NCI-H526 treated with DMSO at 0.1 percent for 48 hours (cell line): ENCODE data around the gene LARP1.

Experiments used
- DNase-seq: peaks from one replicate; lab custom pipeline; 2025; lab: John Stamatoyannopoulos, UW

Gene LARP1

GRCh38 chr5:154762700-154763099 lies 7.5 kb downstream of the LARP1 start:
- DNase-seq = no peak

- no peak for DNase-seq
Observed at GRCh38 chr5:154764967-154765366, 9.8 kb downstream of the LARP1 start.

GRCh38 chr5:154765396-154765925 lies 10.3 kb downstream of the LARP1 start:
- no peak for DNase-seq

- DNase-seq = no peak
Observed at GRCh38 chr5:154766558-154767281, 11.5 kb downstream of the LARP1 start.

GRCh38 chr5:154767576-154767975 lies 12.4 kb downstream of the LARP1 start:
- no peak for DNase-seq

- DNase-seq = no peak
Observed at GRCh38 chr5:154768207-154768606, 13.0 kb downstream of the LARP1 start.

- no peak for DNase-seq
Observed at GRCh38 chr5:154770111-154770510, 14.9 kb downstream of the LARP1 start.

- DNase-seq = no peak
Observed at GRCh38 chr5:154771383-154771901, 16.3 kb downstream of the LARP1 start.

GRCh38 chr5:154773326-154773725 lies 18.1 kb downstream of the LARP1 start:
- DNase-seq = no peak

- no peak for DNase-seq
Observed at GRCh38 chr5:154776167-154776566, 21.0 kb downstream of the LARP1 start.

GRCh38 chr5:154778534-154778933 lies 23.4 kb downstream of the LARP1 start:
- DNase-seq = no peak

GRCh38 chr5:154779105-154779504 lies 23.9 kb downstream of the LARP1 start:
- no peak for DNase-seq

GRCh38 chr5:154780128-154780527 lies 25.0 kb downstream of the LARP1 start:
- no peak for DNase-seq

GRCh38 chr5:154782326-154782725 lies 27.1 kb downstream of the LARP1 start:
- DNase-seq = no peak

GRCh38 chr5:154782812-154783592 lies 27.8 kb downstream of the LARP1 start:
- no peak for DNase-seq

- no peak for DNase-seq
Observed at GRCh38 chr5:154783774-154784460, 28.7 kb downstream of the LARP1 start.

- DNase-seq = no peak
Observed at GRCh38 chr5:154784856-154785255, 29.7 kb downstream of the LARP1 start.

- DNase-seq = no peak
Observed at GRCh38 chr5:154786414-154786813, 31.2 kb downstream of the LARP1 start.

GRCh38 chr5:154788212-154788611 lies 33.0 kb downstream of the LARP1 start:
- DNase-seq = no peak

- DNase-seq = no peak
Observed at GRCh38 chr5:154791535-154791934, 36.4 kb downstream of the LARP1 start.

- DNase-seq = no peak
Observed at GRCh38 chr5:154793599-154794524, 38.7 kb downstream of the LARP1 start.
